Erythroblast (primary cell): Measurements from ENCODE around the gene PRUNE1.

Experiments
- GATA1 ChIP-seq: IDR thresholded peaks from 2 replicates; pipeline ENCODE4 v1.6.1; 2011; ENCODE audit warnings: low read depth, mild to moderate bottlenecking, control low read depth, low read length, moderate library complexity
- POLR2A ChIP-seq: IDR thresholded peaks from 2 replicates; pipeline ENCODE4 v1.6.1; 2011; ENCODE audit warnings: mild to moderate bottlenecking, low read length

GRCh38 chr1:151062741-151063371, 54.6 kb downstream of the PRUNE1 start:
- TF ChIP-seq POLR2A (no peak), GATA1 (no peak)
